Endothelial cell of umbilical vein (primary cell): ENCODE data around the gene PRPF31.

Experiments used
- CTCF ChIP-seq, 2 donors: IDR thresholded peaks; 1 replicate in 1 of 2; 2 replicates in 1 of 2; pipeline ENCODE4 v1.5.1; 2011; ENCODE audit warnings: low read length in 2 of 2, mild to moderate bottlenecking in 2 of 2, moderate library complexity in 2 of 2, control low read depth in 1 of 2, inconsistent platforms in 1 of 2, low read depth in 1 of 2; ENCODE audit not compliant: insufficient read depth in 1 of 2; ENCODE audit errors: extremely low read depth in 1 of 2
- EZH2 ChIP-seq: IDR thresholded peaks from 2 replicates; pipeline ENCODE4 v1.6.1; 2012; ENCODE audit warnings: borderline replicate concordance, low read depth, mild to moderate bottlenecking, moderate library complexity, low read length, inconsistent platforms; ENCODE audit not compliant: severe bottlenecking
- FOS ChIP-seq: IDR thresholded peaks from 2 replicates; pipeline ENCODE4 v1.6.1; 2011; ENCODE audit warnings: mild to moderate bottlenecking, low read length, moderate library complexity, borderline replicate concordance; ENCODE audit not compliant: insufficient read depth
- GATA2 ChIP-seq: IDR thresholded peaks from 2 replicates; pipeline ENCODE4 v1.7.0; 2011; ENCODE audit warnings: low read depth, mild to moderate bottlenecking, moderate library complexity, mixed read lengths, low read length; ENCODE audit not compliant: insufficient read length, insufficient read depth
- JUN ChIP-seq: IDR thresholded peaks from 2 replicates; pipeline ENCODE4 v1.6.1; 2011; ENCODE audit warnings: borderline replicate concordance, low read depth; ENCODE audit not compliant: insufficient read length, insufficient read depth
- POLR2A ChIP-seq: IDR thresholded peaks from 2 replicates; pipeline ENCODE4 v1.6.1; 2012; ENCODE audit warnings: low read depth, mild to moderate bottlenecking, control low read depth, low read length
- POLR2AphosphoS5 ChIP-seq: IDR thresholded peaks from 2 replicates; pipeline ENCODE4 v1.6.1; 2012; ENCODE audit warnings: low read depth, mild to moderate bottlenecking, control low read depth, low read length, moderate library complexity; ENCODE audit not compliant: insufficient read depth
- TF ChIP-seq, protein P1 (sequence below): IDR thresholded peaks from 2 replicates; pipeline ENCODE4 v1.6.1; 2011; ENCODE audit not compliant: insufficient read depth, insufficient read length

DNA sequence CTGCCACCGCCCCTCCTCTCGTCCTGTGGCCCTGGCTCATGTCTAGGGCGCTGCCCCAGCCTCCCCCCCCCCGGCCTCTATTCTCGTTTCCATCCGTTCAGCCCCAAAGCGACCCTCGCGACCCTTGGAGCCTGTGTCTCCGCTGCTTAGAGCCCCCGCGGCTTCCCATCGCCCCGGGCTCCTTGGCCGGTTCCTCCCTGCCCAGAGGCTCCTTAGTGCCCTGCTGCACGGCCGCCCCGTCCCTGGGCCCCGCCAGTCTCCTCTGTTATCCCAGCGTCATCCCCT, 12.8 kb downstream of the PRPF31 start:
- TF ChIP-seq POLR2AphosphoS5 (no peak), CTCF (IDR thresholded peaks at IDR 0.05; ENCODE audit: extremely low read depth in 1 of 2, insufficient read depth in 1 of 2, low read depth in 1 of 2, low read length in 2 of 2) (no peak), JUN (no peak), FOS (no peak), EZH2 (no peak), POLR2A (no peak), GATA2 (no peak)
- TF ChIP-seq, protein P1, sequence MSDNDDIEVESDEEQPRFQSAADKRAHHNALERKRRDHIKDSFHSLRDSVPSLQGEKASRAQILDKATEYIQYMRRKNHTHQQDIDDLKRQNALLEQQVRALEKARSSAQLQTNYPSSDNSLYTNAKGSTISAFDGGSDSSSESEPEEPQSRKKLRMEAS = no peak
